Medulla oblongata (tissue), 1 donor: ENCODE data around the gene ALMS1.
"Not testable (repeated sequence)": the region's sequence is repeated elsewhere in the genome, so short reads cannot be mapped to it uniquely, and the experiment has no call there.

Experiments
- DNase-seq: peaks from one replicate; pipeline ENCODE4 v3.0.0-alpha.2; 2015; ENCODE audit errors: extremely low spot score

The ALMS1 gene

DNA sequence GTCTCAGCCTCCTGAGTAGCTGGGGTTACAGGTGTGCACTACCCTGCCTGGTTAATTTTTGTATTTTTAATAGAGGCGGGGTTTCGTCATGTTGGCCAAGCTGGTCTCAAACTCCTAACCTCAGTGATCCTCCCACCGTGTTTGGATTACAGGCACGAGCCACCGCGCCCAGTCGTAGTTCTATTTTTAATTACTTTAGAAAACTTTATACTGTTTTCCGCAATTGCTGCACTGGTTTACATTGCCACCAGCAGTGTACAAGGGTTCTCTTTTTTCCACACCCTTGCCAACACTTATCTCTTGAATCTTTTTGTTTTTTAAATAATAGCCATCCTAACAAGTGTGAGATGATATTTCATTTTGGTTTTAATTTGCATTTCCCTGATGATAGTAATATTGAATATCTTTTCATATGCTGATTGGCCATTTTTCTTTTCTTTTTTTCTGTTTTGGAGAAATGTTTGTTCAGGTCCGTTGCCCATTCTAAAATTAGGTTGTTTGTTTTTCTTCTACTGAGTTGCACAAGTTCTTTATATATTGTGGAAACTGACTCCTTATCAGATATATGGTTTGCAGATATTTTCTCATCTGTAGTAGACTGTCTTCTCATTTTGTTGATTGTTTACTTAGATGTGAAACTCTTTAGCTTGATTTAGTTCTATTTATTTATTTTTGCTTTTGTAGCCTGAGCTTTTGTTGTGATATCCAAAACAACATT, 16.9 kb downstream of the ALMS1 start:
- DNase-seq = no peak

DNA sequence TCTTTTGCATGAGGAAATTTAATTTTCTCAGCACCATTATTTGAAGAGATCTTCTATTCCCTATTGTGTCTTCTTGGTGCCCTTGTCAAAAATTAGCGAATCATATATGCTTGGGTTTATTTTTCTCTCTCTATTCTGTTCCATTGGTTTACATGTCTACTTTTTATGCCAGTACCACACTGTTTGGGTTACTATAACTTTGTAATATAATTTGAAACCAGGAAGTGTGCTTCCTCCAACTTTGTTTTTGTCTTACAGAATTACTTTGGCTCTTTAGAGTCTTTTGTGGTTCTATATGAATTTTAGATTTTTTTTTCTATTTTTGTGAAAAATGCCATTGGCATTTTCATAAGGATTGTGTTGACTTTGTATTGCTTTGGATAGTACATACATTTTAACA, 17.6 kb downstream of the ALMS1 start:
- DNase-seq = no peak

DNA sequence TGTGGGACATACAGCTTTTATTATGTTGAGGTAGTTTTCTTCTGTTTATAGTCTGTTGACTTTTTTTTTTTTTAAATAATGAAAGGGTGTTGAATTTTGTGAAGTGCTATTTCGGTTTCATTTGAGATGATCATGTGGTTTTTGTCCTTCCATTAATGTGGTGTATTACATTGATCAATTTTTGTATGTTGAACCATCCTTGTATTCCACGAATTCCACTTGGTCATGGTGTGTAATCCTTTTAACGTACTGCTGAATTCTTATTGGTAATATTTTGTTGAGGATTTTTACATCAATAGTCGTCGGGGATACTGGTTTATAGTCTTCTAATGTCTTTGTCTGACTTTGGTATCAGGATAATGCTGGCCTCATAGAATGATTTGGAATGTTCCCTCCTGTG, 18.8 kb downstream of the ALMS1 start:
- no peak for DNase-seq

DNA sequence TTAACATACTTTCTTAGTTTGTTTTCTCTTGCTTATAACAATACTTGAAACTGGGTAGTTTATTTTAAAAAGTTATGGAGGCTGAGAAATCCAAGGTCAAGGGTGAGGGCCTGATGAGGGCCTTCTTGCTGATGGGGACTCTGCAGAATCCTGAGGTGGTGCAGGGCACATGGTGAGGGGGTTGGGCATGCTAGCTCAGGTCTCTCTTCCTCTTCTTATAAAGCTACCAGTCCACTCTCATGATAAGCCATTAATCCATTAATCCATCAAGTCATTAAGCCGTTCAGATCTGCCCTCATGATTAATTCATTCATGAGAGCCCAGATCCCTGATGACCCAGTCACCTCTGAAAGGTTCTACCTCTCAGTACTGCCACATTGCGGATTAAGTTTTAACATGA, 21.4 kb downstream of the ALMS1 start:
- DNase-seq = no peak

DNA sequence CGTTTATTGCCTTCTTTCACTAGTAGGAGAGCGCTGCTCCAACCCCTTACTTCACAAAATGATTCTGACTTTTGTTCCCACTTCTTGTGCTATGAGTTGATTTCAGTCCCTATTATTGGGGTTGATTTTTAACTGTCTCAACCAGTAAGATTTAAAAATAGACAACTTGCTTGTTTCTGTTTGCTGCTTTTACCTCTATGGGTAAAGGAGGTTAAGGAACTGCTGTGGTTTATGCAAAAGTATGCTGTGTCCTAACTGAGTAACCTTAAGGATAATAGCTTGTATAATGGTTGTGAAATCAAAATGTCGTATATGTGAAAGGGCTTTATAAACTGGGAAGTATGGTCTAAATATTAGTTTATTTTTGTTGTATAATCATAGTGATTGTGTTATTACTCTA, 22.6 kb downstream of the ALMS1 start:
- DNase-seq = no peak

DNA sequence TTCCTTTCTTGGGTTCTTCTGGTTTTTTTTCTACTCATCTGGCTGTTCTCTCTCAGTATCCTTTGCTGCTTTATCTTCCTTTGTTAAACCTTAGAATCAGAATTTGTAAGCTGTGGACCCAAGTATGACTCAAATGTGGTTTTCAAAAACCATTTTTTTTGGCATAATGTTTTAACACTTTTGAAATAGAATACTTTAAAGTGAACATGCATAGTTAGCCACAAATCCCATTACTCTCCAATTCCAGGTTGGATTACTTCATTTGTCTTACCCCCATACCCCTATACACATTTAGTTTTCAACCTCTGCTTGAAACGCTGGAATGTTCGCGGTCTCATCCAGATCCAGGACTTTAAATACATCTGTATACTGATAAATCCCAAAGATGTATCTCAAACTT, 29.1 kb downstream of the ALMS1 start:
- DNase-seq = no peak

DNA sequence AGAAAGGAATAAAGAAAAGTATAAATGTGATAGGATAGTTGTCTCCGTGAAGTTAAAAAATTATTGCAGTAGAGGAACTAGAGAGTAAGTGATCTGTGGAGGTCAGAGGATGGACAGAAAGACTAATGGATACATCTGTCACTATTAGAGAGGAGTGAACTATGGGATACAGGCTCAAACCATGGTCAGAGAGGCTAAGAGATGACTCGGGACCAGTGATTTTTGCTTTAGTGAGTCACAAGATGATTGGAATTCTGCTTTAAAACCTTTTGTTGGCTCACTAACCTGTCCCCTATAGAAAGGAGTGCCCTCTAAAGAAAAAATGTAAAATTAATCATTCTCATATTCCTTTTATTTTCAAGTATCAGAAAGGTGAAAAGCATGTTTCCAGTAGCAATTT, 30.3 kb downstream of the ALMS1 start:
- DNase-seq = no peak

DNA sequence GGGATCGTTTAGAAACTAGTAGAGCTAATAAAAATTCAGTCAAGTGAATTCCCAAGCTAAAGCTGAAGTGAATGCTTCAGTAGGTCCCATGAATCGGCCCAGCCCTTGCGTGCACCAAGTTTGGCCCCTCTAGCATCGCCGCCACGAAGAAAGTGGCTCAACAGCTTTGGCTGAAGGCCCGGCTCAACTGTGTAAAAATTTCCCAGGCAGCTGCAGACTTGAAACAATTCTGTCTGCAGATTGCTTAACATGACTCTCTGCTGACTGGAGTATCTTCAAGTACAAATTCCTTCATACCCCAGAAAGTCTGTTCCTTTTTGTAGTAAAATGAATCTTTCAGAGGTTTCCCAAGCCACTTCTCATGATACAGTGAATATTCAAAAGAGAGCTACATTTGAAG, 32.7 kb downstream of the ALMS1 start:
- DNase-seq = peak; percentile 68

DNA sequence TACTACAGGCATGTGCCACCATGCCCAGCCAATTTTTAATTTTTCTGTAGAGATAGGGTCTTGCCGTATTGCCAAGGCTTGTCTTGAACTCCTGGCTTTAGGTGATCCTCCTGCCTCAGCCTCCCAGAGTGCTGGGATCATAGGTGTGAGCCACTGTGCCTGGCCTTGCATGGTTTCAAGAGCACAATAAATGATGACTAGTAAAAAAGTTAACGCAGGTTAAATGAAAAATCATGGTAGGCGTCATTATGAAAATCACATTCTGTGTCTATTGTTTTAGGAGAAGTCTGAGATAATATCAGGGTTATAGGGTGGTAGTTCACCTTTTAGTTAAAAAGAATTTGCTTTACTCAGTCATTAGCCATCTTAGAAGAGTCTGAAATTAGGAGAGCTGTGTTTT, 38.3 kb downstream of the ALMS1 start:
- DNase-seq = no peak

DNA sequence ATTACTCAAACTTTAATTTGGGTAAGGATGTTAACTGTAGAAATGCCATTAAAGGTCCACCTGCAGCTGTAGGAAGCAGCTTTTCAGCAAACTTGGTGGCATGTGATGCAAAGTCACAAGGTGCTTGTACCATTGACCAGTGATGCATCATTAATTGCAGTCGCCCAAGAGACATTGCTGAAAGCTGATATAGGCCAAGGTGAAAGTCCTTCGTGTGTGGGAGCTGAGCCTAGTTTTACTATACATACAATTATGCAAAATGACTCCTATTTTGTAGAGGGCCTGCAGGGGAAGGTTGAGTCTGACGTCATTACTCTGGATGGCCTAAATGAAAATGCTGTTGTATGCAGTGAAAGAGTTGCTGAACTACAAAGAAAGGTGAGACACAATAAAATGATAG, 40.5 kb downstream of the ALMS1 start:
- DNase-seq = no peak

DNA sequence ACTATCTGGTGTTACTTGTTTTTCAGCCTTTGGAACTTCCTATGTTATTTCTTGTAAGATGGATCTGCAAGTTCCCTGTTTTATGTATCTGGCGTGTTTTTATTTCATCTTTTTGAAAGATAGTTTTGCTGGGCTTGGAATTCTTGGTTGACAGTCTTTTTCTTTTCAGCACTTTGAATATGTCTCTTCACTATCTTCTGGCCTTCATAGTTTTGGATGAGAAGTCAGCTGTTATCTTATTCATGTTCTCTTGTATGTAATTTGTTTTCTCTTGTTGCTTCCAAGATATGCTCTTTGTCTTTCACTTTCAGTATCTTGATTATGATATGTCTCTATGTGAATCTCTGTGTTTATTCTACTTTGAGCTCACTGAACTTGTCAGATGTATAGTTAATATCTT, 50.4 kb downstream of the ALMS1 start:
- no peak for DNase-seq

DNA sequence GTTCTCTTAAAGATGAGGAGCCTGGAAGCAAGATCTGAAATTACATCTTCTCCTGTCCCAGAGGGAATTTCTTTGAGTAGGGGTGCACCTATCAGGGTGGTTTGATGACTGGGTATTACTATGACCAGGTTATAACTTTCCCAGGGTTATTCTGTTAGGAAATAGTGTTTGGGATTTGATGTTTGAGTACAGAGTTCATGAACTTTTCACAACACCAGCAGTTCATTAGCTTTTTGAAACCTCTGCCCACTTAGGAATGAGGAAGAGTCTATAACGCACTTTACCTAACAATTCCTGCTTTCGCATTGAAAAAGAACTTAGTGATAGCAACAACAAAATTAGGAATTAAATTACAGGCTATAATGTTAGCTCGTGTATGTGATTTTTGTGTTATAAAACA, 58.6 kb downstream of the ALMS1 start:
- DNase-seq = no peak

DNA sequence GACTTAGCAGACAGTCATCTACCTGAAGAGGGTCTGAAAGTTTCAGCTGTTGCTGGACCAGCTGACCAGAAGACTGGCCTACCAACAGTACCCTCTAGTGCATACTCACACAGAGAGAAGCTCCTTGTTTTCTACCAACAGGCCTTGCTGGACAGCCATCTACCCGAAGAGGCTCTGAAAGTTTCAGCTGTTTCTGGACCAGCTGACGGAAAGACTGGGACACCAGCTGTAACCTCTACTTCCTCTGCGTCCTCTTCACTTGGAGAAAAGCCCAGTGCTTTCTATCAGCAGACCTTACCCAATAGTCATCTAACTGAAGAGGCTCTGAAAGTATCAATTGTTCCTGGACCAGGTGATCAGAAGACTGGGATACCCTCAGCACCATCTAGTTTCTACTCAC, 63.2 kb downstream of the ALMS1 start:
- DNase-seq = no peak

DNA sequence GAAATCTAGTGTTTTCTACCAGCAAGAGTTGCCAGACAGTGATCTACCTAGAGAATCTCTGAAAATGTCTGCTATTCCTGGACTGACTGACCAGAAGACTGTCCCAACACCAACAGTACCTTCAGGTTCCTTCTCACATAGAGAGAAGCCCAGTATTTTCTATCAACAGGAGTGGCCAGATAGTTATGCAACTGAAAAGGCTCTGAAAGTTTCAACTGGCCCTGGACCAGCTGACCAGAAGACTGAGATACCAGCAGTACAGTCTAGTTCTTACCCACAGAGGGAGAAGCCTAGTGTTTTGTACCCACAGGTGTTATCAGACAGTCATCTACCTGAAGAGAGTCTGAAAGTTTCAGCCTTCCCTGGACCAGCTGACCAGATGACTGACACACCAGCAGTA, 63.8 kb downstream of the ALMS1 start:
- no peak for DNase-seq

DNA sequence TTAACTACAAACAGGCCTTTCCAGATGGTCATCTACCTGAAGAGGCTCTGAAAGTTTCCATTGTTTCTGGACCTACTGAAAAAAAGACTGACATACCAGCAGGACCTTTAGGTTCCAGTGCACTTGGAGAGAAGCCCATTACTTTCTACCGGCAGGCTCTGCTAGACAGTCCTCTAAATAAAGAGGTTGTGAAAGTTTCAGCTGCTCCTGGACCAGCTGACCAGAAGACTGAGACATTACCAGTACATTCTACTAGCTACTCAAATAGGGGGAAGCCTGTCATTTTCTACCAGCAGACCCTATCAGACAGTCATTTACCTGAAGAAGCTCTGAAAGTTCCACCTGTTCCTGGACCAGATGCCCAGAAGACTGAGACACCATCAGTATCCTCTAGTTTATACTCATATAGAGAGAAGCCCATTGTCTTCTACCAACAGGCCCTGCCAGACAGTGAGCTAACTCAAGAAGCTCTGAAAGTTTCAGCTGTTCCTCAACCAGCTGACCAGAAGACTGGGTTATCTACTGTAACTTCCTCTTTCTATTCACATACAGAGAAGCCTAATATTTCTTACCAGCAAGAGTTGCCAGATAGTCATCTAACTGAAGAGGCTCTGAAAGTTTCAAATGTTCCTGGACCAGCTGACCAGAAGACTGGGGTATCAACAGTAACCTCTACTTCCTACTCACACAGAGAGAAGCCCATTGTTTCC, 65.8 kb downstream of the ALMS1 start:
- DNase-seq = peak; percentile 46

DNA sequence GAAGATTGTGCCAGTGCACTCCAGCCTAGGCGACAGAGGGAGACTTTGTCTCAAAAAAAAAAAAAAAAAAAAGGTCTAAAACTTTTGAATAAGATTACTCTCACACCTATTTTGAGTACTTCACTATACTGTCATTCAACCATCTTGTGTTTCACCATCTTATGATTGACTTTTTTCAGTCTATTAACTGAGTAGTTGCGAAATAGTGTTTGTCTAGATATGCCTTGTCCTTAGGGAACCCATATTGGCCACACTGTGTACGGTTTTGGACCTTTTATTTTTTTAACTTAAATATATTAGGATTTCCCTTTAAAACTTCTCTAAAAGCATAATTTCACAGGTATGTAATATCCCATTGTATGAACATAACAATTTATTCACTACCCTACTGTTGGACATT, 72.3 kb downstream of the ALMS1 start:
- DNase-seq = no peak

DNA sequence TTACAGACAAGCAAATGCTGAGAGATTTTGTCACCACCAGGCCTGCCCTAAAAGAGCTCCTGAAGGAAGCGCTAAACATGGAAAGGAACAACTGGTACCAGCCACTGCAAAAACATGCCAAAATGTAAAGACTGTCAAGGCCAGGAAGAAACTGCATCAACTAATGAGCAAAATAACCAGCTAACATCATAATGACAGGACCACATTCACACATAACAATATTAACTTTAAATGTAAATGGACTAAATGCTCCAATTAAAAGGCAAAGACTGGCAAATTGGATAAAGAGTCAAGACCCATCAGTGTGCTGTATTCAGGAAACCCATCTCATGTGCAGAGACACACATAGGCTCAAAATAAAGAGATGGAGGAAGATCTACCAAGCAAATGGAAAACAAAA, 76.8 kb downstream of the ALMS1 start:
- DNase-seq = not testable (repeated sequence)

DNA sequence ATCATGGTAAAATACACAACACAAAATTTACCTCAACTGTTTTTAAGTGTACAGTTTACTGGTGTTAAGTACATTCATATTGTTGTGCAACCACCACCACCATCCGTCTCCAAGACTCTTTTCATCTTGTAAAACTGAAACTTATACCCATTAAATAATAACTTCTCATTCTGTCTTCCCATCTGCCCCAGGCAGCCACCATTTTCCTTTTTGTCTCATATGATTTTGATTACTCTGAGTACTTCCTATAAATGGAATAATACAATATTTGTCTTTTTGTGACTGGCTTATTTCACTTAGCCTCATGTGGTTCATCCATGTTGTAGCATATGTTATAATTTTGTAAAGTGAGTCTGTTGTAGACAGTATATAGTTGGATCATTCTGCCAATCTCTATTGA, 82.7 kb downstream of the ALMS1 start:
- DNase-seq = no peak

DNA sequence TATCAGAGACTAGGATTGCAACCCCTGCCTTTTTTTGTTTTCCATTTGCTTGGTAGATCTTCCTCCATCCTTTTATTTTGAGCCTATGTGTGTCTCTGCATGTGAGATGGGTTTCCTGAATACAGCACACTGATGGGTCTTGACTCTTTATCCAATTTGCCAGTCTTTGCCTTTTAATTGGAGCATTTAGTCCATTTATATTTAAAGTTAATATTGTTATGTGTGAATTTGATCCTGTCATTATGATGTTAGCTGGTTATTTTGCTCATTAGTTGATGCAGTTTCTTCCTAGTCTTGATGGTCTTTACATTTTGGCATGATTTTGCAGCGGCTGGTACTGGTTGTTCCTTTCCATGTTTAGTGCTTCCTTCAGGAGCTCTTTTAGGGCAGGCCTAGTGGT, 98.2 kb downstream of the ALMS1 start:
- DNase-seq = not testable (repeated sequence)

DNA sequence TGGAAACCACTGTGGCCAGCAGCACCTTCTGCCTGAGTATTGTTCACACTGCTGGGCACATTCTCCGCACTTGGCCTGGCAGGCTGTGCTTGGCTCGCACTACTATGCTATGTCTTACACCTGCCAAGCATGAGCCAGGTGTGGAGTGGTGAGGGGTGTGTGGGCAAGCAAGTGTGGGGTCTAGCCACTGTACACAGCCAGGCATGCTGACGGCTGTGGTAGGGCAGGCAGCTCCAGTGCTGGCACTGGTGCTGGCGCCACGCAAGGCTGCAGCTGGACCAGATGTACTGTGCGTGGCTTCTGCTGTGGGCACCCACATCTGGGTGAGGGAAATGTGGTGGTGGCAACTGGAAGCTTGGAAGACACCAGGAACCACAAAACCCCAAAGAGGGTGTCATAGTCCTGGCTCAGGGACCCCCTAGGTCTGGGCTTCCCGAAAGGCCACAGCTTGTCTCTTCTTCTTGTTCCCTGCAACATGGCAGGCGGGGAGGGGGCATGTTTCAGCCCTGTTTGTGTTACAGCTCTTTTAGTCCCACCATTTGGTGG, 101.5 kb downstream of the ALMS1 start:
- DNase-seq = no peak

DNA sequence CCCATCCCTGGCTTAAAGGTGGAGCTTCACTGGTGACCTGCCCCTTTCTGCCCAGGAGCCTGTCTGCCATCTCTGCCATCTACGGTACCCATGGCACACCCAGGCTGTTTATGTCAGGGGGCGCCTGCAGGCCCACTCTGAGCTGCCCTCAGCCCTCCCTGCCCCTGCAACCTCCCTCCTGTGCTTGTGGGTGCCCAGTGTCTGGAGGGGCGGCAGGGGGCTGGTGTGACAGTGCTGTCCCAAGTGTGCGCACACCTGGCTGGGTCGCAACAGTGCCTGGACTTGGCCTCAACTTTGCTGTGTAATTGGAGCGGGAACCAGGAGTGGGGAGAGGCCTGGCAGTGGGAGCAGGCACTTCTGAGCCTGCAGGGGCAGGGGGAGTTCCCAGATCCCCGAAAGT, 102.4 kb downstream of the ALMS1 start:
- no peak for DNase-seq

DNA sequence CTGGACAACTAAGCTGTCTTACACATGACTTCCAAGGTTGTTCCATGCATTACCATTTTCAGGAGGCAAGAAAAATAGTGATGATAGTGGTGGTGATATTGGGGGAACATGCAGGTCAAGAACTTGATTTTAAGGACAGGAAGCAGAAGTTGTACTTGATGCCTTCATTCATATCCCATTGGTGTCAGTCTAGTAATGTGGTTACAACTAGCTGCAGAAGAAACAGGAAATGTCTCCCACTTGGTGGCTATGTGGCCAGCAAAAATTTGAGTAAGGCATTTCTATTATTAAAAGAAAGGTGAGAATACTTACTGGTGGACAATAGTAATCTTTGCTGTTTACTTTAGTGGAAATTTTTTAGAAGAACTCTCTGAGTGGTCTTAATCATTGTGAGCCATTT, 103.4 kb downstream of the ALMS1 start:
- no peak for DNase-seq

DNA sequence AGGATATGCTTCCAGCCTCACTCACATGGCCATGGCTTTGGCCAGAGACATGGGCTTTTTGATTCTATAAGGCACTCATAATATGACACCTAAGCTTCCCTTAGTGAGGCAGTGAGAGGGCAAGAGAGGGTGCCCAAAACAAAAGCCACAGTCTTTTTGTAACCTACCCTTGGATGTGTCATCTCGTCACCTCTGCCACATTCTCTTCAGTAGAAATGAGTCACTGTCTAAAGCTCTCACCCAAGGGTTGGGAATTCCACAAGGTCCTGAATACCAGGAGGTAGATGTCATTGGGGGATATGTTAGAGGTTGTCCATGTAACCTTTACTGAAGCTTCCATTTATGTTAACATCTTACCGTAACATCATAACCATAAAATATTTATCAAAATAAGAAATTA, 108.4 kb downstream of the ALMS1 start:
- no peak for DNase-seq
